NCI-H2171 treated with DMSO at 0.1 percent for 48 hours (cell line): ENCODE measurements around the gene ARPP21.

Source experiments
- DNase-seq: peaks from one replicate; lab custom pipeline; 2025; lab: John Stamatoyannopoulos, UW

Gene ARPP21

DNA sequence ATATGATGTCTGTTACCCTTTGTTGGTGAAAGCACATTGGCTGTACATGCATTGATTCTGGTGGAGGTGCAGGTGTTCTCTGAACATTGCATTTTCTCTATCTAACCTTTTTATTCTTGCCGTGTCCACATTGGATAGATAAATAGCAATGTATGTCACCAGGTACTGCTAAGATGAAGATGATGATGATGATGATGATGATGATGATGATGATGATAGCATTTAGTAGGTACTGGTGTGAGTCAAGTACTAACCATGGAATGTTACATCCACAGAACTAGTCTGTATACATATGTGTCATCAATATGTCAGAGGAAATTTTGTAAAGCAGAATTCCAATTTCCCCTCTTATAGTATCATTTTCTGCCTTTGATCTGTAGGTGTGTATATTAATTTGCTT is 36.3 kb downstream of the ARPP21 start:
- DNase-seq: no peak

DNA sequence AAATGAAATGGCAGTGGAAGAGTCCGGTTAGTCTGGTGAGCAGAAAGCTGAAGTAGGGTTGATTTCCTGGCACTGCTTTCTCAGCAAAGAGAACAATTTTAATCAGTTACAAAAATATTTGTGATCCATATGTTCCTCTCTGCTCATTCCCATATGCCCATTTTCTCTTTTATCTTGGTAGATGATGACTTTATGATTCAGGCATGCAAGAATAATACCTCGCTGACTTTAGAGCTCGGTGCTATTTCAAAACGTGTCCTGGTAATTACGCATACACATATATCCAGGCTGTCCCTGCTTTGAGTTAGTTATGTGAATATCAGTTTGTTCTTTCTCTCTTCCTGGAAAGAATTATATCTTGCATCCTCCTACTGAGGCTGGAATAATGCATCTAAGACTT is 38.5 kb downstream of the ARPP21 start:
- peak; percentile 42 for DNase-seq

DNA sequence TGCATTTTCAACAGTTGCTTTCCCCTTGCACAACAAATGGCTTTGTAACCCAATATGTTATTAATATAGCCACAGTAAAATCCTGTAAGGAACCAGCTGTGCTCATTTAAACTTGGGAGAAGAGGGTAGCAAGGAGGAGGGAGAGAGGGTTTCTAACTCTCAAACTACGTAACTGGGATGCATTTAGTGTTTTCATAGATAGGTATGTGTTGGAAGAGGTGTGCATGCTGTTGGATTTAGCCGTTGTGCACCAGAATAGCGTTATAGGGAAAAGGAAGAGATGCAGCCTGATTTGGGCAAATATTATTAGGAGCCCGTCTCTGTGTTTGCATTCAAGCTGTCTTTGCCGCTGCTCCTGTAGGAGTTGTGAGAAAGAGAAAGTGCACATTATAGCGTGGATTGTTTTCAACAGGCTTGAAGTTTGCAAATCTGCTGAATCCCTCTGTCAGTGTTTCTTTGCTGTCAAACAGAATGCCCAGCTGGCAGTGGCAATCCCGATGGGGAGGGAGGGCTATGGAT is 39.4 kb downstream of the ARPP21 start:
- peak; percentile 79 for DNase-seq

DNA sequence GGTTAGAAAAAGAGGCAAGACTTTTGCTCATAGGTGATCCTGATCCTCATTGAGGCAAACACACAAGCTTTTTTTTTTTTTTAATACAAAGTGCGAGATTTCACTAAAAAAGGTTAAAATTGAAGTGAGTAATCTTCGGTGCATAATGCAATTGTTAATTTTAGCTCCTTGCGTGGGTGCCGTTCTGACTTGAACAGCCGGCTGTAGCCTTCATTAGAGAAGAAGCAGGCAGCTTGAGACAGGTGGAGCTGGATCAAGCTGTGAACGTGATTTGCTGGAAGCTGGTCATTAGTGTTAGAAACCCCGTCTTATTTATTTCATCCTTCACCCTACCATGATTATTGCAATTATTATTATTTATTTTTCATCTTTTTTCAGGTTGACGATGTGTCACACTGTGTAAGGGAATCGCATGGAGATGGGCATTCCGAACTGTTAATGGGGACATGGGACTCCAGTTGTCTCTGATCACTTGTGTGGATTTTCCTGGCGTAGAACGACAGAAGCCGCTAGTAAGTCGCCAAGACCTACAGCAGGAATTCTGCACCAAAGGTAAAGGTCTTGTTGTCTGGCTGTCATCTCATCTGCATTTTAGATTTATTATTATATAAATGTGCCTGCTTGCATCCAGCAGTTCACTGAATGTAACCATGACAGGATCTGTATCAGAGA is 40.2 kb downstream of the ARPP21 start:
- peak; percentile 37 for DNase-seq

DNA sequence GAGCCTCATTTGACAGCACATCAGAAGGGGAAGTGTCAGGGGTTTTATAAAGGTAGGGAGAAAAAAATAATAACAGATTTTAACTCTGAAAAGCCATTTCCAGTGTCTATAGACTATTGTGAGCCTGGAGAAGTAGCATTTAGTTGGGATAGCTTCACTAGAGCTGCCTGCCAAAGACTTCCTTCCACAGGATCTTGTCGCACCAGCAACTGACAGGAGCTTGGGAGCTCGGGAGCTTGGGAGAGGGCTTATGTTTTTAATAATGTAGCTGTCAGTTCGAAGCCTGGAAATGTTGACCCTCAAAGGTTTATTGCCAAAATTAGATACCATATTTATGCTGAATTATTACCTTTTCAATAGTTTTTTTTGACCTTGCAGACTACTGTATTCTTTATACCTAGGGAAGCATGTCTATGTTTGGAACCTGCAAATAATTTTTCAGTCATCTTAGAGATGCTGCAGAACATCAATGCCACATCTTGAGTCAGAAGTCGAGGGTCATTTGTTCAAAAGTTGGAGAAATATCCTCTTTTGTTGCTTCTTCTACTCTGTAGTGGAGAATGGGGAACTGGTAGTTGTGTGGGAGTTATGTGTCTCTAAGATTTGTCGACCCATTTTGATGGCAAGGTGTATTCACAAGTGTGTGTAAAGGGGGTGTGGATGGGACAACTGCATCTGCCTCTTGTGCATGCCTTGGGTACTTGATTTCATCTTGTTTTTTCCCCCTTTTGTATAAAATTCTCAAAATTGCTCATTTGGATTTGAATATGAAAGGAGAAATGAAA is 41.7 kb downstream of the ARPP21 start:
- no peak for DNase-seq

DNA sequence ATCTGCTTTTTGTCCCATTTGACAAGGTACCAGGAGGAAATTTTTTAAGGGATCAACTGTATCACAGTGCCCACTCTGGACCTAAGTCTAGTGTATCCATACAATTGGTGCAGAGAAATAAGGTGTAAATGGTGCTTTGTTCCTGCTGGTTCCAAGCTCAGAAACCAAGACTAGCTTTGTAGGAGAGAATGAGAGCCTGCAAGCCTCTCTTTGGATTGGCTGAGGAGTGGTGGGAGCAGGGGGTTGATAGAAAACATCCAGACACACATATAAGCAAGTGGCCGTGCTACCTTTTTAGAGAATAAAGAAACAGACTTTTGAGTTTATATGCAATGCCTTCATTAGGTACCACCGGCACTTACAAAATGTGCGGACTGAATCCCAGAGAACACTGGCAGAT is 45.8 kb downstream of the ARPP21 start:
- no peak for DNase-seq

DNA sequence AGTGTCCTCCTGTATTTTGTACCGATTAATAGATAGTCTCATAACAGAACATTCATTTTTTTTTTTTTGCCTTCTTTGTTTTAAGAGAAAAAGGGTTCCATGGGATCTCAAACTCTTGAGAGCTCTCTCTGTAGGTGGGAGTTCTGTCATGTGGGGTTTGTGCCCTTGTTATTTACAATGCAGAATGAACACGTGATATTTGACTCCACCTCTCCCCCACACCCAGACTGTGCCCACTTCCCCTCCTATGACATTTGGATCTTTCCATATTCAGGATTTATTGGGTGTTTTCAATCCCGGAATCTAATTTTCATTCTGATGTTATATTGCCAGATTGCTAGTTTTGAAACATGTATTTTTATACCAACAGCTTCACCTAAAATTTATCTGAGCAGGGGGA is 49.5 kb downstream of the ARPP21 start:
- DNase-seq: no peak

DNA sequence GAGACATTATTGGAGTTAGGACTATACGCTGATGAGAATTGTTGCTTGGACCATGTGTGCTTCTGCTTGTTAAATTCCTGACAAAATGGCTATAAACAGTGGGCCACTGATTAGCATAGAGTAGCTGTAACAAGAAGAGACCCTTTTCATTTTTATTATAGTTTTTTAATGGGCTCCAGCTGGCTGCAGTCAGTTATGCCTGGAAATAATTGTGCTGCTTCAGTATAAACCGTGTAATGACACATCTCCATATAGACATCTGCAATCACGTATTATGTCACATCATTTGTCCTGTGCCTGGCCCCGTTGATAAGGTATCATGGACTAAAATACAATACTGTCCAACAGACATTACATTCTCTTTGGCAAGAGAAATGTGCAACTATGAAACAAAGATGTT is 50.9 kb downstream of the ARPP21 start:
- DNase-seq: no peak

DNA sequence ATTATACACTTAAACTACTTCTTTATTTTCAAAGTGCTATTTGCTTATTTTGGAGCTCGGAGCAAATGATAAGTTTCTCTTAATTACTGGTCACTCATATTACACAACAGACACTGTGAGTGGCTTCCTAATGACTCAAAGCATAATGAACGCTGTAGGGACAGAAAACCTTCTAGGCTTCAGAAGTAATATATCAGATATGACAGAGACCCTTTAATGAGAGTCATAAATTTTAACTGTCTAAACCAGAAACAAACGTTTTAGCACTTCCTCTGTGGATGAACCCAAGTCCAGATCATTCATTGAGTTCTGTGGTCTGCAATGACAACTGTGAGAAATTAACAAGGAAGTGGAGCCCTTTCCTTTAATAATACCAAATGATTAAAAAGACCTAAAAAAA is 66.6 kb downstream of the ARPP21 start:
- no peak for DNase-seq

DNA sequence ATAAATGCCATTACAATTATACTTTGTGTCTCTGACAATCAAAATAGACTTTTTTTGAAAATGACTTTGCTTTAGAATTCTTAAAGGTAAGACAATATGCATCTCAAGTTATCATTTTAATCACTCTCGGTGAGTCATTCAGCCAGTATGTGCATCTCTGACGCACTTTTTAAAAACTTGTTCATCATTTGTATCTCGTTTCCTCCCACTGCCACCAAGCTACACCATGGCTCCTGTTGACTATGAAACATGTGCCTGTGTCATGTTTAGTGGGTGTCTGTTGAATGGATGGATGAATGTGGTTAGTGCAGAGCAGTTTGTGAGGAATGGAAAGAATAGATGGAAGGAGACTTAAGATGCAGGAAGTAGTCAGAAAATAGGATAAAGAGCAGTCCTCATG is 68.6 kb downstream of the ARPP21 start:
- DNase-seq: no peak

DNA sequence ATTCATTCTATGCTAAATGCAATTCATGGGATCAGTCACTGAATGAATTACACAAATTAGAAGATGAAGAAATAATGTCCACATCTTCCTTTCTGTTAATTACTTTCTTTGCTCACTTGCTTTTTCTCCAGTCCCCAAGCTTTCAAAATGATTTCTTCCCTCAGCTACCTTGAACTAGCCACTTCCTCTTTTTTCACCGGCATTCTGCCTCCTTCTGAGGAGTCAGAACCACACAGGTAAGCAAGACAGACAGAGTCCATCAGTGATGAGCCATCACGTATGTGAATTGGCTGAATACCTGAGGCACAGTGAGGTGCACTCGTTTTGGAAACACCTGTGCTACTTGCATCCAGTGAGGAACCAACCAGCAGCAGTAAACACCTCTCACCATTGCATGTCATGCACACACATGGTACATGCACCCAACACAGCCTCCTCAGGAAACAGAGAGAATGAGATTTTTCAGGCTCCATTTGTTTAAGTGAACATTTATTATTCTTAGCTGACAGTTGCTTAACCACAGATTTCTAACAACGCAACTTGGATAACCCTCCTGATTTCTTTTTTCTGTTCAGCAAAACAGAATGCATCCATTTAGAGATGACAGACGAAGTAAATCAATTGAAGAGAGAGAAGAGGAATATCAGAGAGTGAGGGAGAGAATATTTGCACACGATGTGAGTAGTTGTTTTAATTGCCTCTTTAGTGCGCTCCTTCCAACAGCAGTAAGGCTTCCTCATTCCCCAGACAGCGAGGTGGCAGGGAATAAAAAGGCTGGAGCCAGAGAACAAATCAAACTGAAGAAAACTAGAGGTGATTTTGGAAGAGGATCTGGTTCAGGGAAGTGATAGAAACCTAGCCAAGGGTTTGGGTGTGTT is 69.3 kb downstream of the ARPP21 start:
- DNase-seq: no peak

DNA sequence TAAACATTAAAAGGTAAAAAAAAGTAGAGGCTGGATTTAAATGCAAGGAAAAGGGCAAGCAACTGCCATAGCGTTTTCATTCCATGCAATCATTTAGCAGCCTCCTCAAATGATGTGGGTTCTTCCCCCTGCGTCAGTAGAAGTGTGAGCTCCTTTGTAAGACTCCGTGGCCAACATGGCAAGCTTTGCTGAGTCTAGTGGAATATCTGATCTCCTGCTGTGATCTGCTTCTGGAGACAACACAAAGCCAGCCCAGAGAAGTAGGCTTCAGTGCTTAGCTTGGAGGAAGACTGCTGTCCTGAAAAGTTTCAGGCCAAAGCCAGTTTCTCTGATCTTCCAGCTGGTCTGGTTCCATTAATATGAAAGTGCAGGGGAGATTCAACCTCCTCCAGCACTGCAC is 70.4 kb downstream of the ARPP21 start:
- DNase-seq: no peak

DNA sequence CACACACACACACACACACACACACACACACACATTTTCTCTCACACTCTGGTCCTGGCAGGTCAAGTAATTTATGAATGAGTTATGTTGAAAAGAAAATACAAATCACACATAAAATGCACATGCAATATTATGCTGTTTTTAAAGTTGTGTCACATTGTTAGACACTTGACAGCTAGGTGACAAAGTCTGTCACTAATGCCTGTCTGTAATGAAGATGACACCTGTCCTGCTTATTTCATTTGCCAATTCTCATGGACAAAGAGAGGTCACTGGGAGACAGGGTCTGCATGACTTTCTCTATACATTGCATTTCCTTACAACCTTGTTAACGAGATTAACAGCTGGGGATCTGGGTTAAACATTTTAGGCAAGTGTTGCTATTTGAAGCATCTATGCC is 71.2 kb downstream of the ARPP21 start:
- DNase-seq: no peak

DNA sequence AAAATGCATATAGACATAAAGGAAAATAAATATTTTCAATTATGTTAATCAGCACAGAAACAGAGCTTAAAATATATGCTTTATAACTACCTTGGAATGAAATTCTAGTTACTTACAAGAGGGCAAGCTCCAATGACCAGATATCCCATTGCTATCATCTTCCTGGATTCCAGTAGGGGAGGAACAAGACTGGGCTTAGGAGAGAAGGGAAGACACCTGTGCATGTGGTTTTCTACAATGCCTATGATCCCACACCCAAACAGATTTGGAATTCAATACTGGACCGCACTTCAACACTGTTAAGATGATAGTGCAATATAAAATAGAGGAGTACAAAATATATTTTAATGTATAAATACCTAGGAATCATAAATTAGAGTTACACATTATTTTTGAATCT is 79.6 kb downstream of the ARPP21 start:
- DNase-seq: no peak

DNA sequence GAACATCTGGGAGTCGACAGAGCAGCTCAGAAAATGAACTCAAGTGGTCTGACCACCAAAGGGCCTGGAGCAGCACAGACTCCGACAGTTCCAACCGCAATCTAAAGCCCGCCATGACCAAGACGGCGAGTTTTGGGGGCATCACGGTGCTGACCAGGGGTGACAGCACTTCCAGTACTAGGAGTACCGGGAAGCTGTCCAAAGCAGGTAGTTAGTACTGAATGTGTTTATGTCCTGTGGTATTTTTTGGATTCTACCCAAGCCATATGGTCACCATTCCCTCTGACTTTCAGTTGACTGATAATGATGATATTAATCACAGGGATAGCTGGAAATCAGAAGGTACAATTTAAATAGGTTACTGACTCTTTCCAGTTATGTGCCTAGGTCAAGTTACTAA is 82.3 kb downstream of the ARPP21 start:
- no peak for DNase-seq

DNA sequence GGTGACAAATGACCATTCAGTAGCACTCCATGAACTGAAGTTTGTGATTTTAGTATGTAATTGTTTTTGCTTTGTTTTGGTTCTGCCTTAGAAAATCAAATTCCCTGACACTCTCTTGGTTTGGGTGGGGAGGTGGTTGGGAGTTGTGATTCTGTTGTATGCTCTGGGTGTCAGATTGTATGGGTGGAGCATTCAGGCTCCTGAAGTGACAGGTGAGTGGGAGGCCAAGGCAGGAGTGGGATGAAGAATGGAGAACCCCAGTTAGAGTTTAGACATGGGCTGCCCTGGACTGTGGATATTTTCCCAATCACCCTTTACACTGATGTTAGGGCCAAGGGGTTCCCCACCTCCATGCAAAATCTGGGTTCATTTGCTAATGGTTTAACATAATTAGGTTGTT is 83.6 kb downstream of the ARPP21 start:
- DNase-seq: no peak

DNA sequence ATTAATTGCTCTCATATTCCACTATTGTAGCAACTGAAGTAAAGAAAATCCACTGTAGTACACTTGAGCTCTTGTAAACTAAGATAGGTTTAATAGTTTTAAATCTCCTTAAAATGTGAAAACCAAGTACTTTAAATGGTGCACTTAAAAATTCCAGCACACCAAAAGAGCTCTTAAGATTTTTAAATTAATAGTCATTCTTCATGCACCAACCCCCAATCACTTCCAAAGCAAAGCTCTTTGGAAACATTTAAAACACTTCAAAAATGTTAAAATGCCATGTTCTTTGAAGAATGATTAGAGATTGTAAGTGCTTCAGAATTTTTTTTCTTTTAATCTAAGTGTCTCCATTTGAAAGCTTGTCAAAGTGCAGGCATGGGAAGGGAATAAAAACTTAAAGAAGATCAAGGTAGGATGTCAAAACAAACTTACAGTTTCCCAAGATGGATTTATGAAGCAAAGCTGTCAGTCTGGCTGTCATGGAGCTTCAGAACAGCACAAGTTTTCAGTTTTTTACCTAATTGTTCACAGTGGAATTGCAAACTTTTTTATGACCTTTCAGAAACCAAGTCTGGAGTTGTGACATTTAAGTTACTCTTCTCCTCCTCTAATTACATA is 84.3 kb downstream of the ARPP21 start:
- DNase-seq: no peak

DNA sequence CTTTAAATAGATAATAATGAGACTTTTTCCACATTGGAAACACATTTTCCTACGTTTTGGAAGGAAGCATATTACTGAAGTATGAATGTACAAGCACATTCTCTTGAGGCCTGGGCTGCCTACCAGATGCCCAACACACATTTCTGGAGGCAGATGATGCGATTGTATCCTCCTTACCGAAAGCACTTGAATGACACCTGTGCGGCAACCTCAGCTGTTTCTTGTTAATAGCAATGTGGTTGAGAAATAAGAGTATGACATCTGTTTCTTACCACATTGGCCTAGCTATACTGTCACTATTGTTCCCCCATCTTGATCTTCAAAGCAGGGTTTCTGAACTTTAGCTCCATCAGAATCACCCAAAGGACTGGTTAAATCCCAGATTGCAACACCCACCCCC is 84.8 kb downstream of the ARPP21 start:
- peak; percentile 84 for DNase-seq

DNA sequence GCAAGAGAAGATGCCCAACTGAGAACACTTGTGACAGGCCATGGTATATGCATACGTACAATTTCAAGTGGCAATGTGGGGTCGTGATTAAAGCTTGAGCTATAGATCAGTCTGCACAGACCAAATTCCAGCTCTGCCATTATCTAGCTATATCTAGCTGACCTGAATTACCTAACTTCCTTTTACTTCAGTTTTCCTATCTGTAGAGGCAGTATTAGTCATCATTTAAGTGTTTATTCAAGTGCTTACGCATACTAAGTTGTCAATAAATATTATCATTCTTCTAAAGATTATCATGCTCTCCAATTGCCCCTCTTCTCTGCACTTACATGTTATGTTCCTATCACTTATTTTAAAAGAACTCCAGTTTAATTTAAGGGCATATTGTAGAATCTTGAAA is 87.9 kb downstream of the ARPP21 start:
- no peak for DNase-seq

DNA sequence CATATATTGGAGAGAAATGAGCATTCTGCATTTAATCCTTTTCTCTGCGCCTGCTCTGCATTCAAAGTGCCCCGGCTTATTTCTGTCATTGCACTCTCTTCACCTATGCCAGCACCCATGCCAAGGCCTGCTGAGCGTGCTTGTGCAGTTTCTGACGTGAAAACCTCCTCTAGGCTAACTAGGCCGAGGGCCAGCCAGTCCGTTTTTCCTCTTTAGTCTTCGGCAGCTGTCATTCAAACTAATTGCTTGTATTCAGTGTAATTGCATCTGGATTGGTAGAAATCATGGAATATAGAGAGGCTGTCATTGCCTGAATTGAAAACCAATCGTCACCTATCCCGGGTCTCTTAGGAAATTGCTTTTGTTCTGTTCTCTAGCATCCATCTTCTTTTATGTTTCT is 94.0 kb downstream of the ARPP21 start:
- no peak for DNase-seq

DNA sequence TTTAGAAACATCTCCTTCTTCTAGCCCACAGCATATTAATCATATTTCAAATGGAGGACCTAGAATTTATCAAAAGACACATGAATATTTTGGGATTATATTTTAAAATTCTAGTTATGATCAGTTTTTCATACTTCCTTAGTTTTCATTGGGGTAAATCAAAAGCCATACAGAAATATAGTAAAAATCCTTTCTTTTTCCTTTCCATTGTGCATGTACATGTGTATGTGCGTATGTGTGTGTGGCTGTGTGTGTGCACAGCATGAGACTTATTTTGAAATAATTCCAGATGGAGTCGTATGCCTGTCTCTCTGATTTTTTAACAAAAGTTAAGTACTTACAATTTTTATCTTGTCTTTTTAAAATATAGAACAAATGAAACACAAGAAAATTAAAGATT is 94.5 kb downstream of the ARPP21 start:
- no peak for DNase-seq

DNA sequence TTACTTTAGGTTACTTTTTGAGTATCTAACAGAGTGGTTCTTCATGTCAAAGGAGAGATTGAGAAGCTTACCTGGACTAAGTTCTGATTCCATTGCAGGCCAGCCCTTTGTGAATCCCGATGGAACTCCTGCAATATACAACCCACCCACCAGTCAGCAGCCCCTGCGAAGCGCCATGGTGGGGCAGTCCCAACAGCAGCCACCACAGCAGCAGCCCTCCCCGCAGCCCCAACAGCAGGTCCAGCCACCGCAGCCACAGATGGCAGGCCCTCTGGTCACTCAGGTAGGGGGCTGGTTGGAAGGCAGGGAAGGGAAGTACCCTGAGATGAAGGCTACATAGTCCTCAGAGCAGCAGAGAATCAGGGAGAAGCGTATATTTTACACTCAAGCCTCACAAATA is 97.8 kb downstream of the ARPP21 start:
- no peak for DNase-seq
